GM06990 (cell line): ENCODE measurements around the gene TMEM165.
A peak's percentile ranks its signal among the peaks of the same experiment; 100 is the strongest.

Source experiments
- DNase-seq: peaks from one replicate; pipeline ENCODE4 v3.0.0-alpha.2; 2011; ENCODE audit not compliant: insufficient read length; ENCODE audit errors: extremely low read depth
- H3K27me3 ChIP-seq: replicated peaks from 2 replicates; pipeline ENCODE4 v1.6.0; 2011; ENCODE audit warnings: low read length; ENCODE audit not compliant: control insufficient read depth, insufficient read depth
- H3K36me3 ChIP-seq: 2 replicates; pipeline ENCODE4 v1.5.1; 2011; ENCODE audit warnings: low read length; ENCODE audit not compliant: control insufficient read depth, insufficient read depth
- H3K4me3 ChIP-seq: replicated peaks from 2 replicates; pipeline ENCODE4 v1.5.1; 2011; ENCODE audit warnings: low read depth, mild to moderate bottlenecking, control low read depth, low read length
- CTCF ChIP-seq: IDR thresholded peaks from 2 replicates; pipeline ENCODE4 v1.5.1; 2011; ENCODE audit warnings: low read length, control low read depth, mild to moderate bottlenecking, inconsistent platforms; ENCODE audit not compliant: insufficient read depth, poor library complexity, severe bottlenecking

Gene TMEM165

GRCh38 chr4:55385201-55385649, 10.5 kb upstream of the TMEM165 start:
- TF ChIP-seq CTCF: no peak
- Histone ChIP-seq H3K4me3 (no peak overlapping the region), H3K36me3 (no peaks in the 10 kb centered on the region), H3K27me3 (no peaks in the 10 kb centered on the region)
- no peak for DNase-seq

GRCh38 chr4:55386073-55386472, 9.7 kb upstream of the TMEM165 start:
- Histone ChIP-seq H3K4me3 (no peak overlapping the region), H3K27me3 (no peaks in the 10 kb centered on the region), H3K36me3 (no peaks in the 10 kb centered on the region)
- no peak for DNase-seq
- no peak for TF ChIP-seq CTCF

- TF ChIP-seq CTCF: no peak
- H3K4me3 ChIP-seq: no peak overlapping the region
- no peaks in the 10 kb centered on the region for H3K36me3 ChIP-seq
- DNase-seq: no peak
- H3K27me3 ChIP-seq: no peaks in the 10 kb centered on the region
Observed at GRCh38 chr4:55386840-55387239, 8.9 kb upstream of the TMEM165 start.

GRCh38 chr4:55393461-55394320, 2.1 kb upstream of the TMEM165 start:
- no peak for DNase-seq

GRCh38 chr4:55395218-55395528, 584 bp upstream of the TMEM165 start:
- TF ChIP-seq CTCF: no peak
- Histone ChIP-seq H3K4me3 (peak overlapping the region; percentile 82), H3K27me3 (no peaks in the 10 kb centered on the region), H3K36me3 (no peaks in the 10 kb centered on the region)
- DNase-seq: no peak

More at GRCh38 chr4:55393461-55394320, 2.1 kb upstream of the TMEM165 start:
- Histone ChIP-seq H3K36me3 (no peaks in the 10 kb centered on the region), H3K27me3 (no peaks in the 10 kb centered on the region), H3K4me3 (no peak overlapping the region)
- no peak for TF ChIP-seq CTCF
